ENCODE results near the gene SERPINA10. TPM values are rescaled to one million over a fixed set of nuclear protein-coding genes. Genes with fewer than 3 reads are reported as not detected.

Gene SERPINA10
- total and polyA plus RNA-seq, 2 of the 13 experiments (the other 11 are each of a cell fraction or from before 2014, with no cell fraction given), result 20.1 to 20.2 TPM

DNA sequence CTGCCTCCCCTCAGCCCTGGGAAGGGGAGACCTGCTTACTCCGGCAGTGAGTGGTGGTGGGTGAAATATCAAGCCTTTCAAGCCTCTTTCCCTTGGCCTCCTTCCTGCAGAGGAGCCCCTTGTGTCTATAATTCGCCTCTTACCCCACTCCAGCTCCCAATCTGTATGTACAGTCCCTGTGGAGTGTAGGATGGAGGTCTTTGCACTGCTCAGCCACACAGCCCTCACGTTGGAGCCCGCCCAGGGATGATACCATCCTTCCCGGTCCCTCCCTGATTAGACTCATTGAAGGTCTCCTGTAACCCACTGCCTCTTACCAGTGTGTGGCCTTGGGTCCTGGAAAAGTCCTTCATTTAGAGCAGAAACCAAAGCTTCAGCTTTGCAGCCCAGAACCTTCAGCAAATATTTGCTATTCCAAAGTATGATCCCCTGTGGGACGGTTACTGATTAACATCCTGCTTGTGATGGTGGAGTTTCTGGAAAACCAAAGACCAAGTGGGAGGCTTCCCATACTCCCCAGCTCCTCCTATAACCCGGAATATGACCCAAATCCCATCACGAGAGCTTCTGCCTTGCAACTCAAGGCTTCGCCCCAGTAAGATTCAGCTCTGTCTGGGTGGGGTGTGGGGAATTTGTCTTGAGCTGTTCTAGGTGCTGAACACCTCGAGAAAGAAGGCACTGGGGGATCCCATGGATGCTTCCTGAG, at the start of gene SERPINA10 (continued):
- TF ChIP-seq, protein P1, sequence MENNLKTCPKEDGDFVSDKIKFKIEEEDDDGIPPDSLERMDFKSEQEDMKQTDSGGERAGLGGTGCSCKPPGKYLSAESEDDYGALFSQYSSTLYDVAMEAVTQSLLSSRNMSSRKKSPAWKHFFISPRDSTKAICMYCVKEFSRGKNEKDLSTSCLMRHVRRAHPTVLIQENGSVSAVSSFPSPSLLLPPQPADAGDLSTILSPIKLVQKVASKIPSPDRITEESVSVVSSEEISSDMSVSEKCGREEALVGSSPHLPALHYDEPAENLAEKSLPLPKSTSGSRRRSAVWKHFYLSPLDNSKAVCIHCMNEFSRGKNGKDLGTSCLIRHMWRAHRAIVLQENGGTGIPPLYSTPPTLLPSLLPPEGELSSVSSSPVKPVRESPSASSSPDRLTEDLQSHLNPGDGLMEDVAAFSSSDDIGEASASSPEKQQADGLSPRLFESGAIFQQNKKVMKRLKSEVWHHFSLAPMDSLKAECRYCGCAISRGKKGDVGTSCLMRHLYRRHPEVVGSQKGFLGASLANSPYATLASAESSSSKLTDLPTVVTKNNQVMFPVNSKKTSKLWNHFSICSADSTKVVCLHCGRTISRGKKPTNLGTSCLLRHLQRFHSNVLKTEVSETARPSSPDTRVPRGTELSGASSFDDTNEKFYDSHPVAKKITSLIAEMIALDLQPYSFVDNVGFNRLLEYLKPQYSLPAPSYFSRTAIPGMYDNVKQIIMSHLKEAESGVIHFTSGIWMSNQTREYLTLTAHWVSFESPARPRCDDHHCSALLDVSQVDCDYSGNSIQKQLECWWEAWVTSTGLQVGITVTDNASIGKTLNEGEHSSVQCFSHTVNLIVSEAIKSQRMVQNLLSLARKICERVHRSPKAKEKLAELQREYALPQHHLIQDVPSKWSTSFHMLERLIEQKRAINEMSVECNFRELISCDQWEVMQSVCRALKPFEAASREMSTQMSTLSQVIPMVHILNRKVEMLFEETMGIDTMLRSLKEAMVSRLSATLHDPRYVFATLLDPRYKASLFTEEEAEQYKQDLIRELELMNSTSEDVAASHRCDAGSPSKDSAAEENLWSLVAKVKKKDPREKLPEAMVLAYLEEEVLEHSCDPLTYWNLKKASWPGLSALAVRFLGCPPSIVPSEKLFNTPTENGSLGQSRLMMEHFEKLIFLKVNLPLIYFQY (CRISPR knock-in tag; IDR thresholded peaks at IDR 0.05; ENCODE audit: borderline replicate concordance), result no peak; the same call in 1 of the 2 replicates
- no peak for TF ChIP-seq NR3C1 (CRISPR knock-in tag; IDR thresholded peaks at IDR 0.05)
- TF ChIP-seq MED13 (CRISPR knock-in tag; IDR thresholded peaks at IDR 0.05), result peak; percentile 89
- peak; percentile 71; the same call in 1 of the 2 replicates for TF ChIP-seq HOXA3 (CRISPR knock-in tag; IDR thresholded peaks at IDR 0.05)
- TF ChIP-seq ZNF644 (CRISPR knock-in tag; IDR thresholded peaks at IDR 0.05; ENCODE audit: low read depth), result peak; percentile 86
- no peak for TF ChIP-seq ZNF235 (CRISPR knock-in tag; IDR thresholded peaks at IDR 0.05; ENCODE audit: borderline replicate concordance)
- TF ChIP-seq ZNF124 (CRISPR knock-in tag; IDR thresholded peaks at IDR 0.05), result no peak; the same call in 1 of the 2 replicates
- TF ChIP-seq ZNF652 (CRISPR knock-in tag; IDR thresholded peaks at IDR 0.05; ENCODE audit: borderline replicate concordance, low read depth), result peak; percentile 15; the same call in 1 of the 2 replicates
- TF ChIP-seq ZMYM3 (CRISPR knock-in tag; IDR thresholded peaks at IDR 0.05), result peak; percentile 52; the same call in 1 of the 2 replicates
- TF ChIP-seq ZNF251 (CRISPR knock-in tag; IDR thresholded peaks at IDR 0.05), result no peak
- TF ChIP-seq MEIS1 (CRISPR knock-in tag; IDR thresholded peaks at IDR 0.05; ENCODE audit: borderline replicate concordance), result peak; percentile 24; the same call in 1 of the 2 replicates
- TF ChIP-seq ZNF780A (CRISPR knock-in tag; IDR thresholded peaks at IDR 0.05), result no peak
- 0 out of 2 replicates have a peak, but pooled peaks have one; percentile 14 for TF ChIP-seq BHLHE40 (IDR thresholded peaks at IDR 0.05; ENCODE audit: low read length)
- TF ChIP-seq SMARCC2 (IDR thresholded peaks at IDR 0.05), result no peak
- TF ChIP-seq NAIF1 (CRISPR knock-in tag; IDR thresholded peaks at IDR 0.05; ENCODE audit: borderline replicate concordance), result no peak
- peak; percentile 85 to 94 for TF ChIP-seq POLR2A (IDR thresholded peaks at IDR 0.05; ENCODE audit: insufficient read depth in 1 of 2, low read depth in 2 of 2, low read length in 2 of 2)
- TF ChIP-seq YEATS4 (CRISPR knock-in tag; IDR thresholded peaks at IDR 0.05; ENCODE audit: borderline replicate concordance), result 0 out of 2 replicates have a peak, but pooled peaks have one; percentile 18
- no peak for TF ChIP-seq MATR3 (CRISPR knock-in tag; IDR thresholded peaks at IDR 0.05)
- 0 out of 2 replicates have a peak, but pooled peaks have one; percentile 32 for TF ChIP-seq ZNF414 (CRISPR knock-in tag; IDR thresholded peaks at IDR 0.05)
- 0 out of 2 replicates have a peak, but pooled peaks have one; percentile 64 for TF ChIP-seq BRCA1 (CRISPR knock-in tag; IDR thresholded peaks at IDR 0.05)
- peak; percentile 90 for TF ChIP-seq HNF4A (CRISPR knock-in tag; IDR thresholded peaks at IDR 0.05)
- peak; percentile 49; the same call in 1 of the 2 replicates for TF ChIP-seq SMAD3 (CRISPR knock-in tag; IDR thresholded peaks at IDR 0.05)
- no peak for TF ChIP-seq ZBTB1 (CRISPR knock-in tag; IDR thresholded peaks at IDR 0.05; ENCODE audit: borderline replicate concordance)
- no peak for TF ChIP-seq MBD4 (IDR thresholded peaks at IDR 0.05; ENCODE audit: borderline replicate concordance, low read length)
- TF ChIP-seq KDM2A (CRISPR knock-in tag; IDR thresholded peaks at IDR 0.05; ENCODE audit: borderline replicate concordance, low read depth), result no peak; the same call in 1 of the 2 replicates
- peak; percentile 56 for TF ChIP-seq ZNF331 (CRISPR knock-in tag; IDR thresholded peaks at IDR 0.05)
- peak; percentile 38; the same call in 1 of the 2 replicates for TF ChIP-seq KLF15 (CRISPR knock-in tag; IDR thresholded peaks at IDR 0.05; ENCODE audit: borderline replicate concordance)

All from HepG2 (cell line).